Neural cell (in vitro differentiated cells): ENCODE measurements around the gene ABHD8. TPM values are rescaled to one million over a fixed set of nuclear protein-coding genes. Genes with fewer than 3 reads are reported as not detected.

ENCODE experiments used
- H2AFZ ChIP-seq: fragments of 200-600, 300-800 bp; sonication (generic), shearing (Covaris generic); 2 replicates; pipeline ENCODE4 v1.6.0; 2014; ENCODE audit warnings: low read depth, mild to moderate bottlenecking, antibody characterized with exemption, low read length, moderate library complexity
- H3F3A ChIP-seq: fragments of 200-600 bp; shearing (Covaris generic); 2 replicates; pipeline ENCODE4 v1.6.1; 2016; ENCODE audit warnings: mild to moderate bottlenecking, moderate library complexity, mixed read lengths, antibody characterized with exemption, low read length; ENCODE audit not compliant: insufficient read depth, poor library complexity, severe bottlenecking
- H3K27ac ChIP-seq: fragments of 200-600, 300-800 bp; sonication (generic), shearing (Covaris generic); 2 replicates; pipeline ENCODE4 v1.5.1; 2014; ENCODE audit warnings: mild to moderate bottlenecking, low read length, moderate library complexity
- H3K27me3 ChIP-seq: fragments of 300-800, 200-600 bp; sonication (generic), shearing (Covaris generic); 2 replicates; pipeline ENCODE4 v1.6.0; 2014; ENCODE audit warnings: mild to moderate bottlenecking, low read depth, low read length, moderate library complexity; ENCODE audit not compliant: insufficient read depth
- H3K36me3 ChIP-seq: fragments of 300-800, 200-600 bp; sonication (generic), shearing (Covaris generic); 2 replicates; pipeline ENCODE4 v1.5.1; 2014; ENCODE audit warnings: mild to moderate bottlenecking, antibody characterized with exemption, low read length, moderate library complexity; ENCODE audit not compliant: insufficient read depth
- H3K4me2 ChIP-seq: fragments of 300-800, 200-600 bp; sonication (generic), shearing (Covaris generic); 2 replicates; pipeline ENCODE4 v1.6.0; 2014; ENCODE audit warnings: mild to moderate bottlenecking, low read length
- H3K4me3 ChIP-seq: fragments of 300-800, 200-600 bp; sonication (generic), shearing (Covaris generic); 2 replicates; pipeline ENCODE4 v1.5.1; 2014; ENCODE audit warnings: mild to moderate bottlenecking, low read length, moderate library complexity
- H3K79me2 ChIP-seq: fragments of 200-600 bp; shearing (Covaris generic); replicated peaks from 2 replicates; pipeline ENCODE4 v1.6.0; 2014; ENCODE audit warnings: mild to moderate bottlenecking, low read length, moderate library complexity; ENCODE audit not compliant: insufficient read depth
- H3K9ac ChIP-seq: fragments of 300-800, 200-600 bp; sonication (generic), shearing (Covaris generic); 2 replicates; pipeline ENCODE4 v1.6.1; 2016; ENCODE audit warnings: mild to moderate bottlenecking, low read length, mixed read lengths
- H3K9me2 ChIP-seq: fragments of 200-600 bp; shearing (Covaris generic); 2 replicates; pipeline ENCODE4 v1.6.1; 2016; ENCODE audit warnings: mild to moderate bottlenecking, low read length, mixed read lengths; ENCODE audit not compliant: insufficient read depth
- H3K9me3 ChIP-seq: fragments of 200-600, 300-800 bp; sonication (generic), shearing (Covaris generic); 2 replicates; pipeline ENCODE4 v1.6.1; 2016; ENCODE audit warnings: mild to moderate bottlenecking, mixed run types, low read length, moderate library complexity, mixed read lengths
- H4K20me1 ChIP-seq: fragments of 200-600 bp; shearing (Covaris generic); 2 replicates; pipeline ENCODE4 v1.6.1; 2016; ENCODE audit warnings: mild to moderate bottlenecking, mixed run types; ENCODE audit not compliant: insufficient read depth
- EP300 ChIP-seq: fragments of 450-650 bp; conservative IDR thresholded peaks from 2 replicates; pipeline ENCODE4 v1.6.1; 2014; ENCODE audit warnings: antibody characterized with exemption, mild to moderate bottlenecking, moderate library complexity; ENCODE audit not compliant: poor library complexity, severe bottlenecking
- EZH2 ChIP-seq: fragments of 200-600, 300-800 bp; shearing (Covaris generic), sonication (generic); IDR thresholded peaks from 2 replicates; pipeline ENCODE4 v1.6.1; 2014; ENCODE audit warnings: antibody characterized with exemption, low read length, borderline replicate concordance, mild to moderate bottlenecking; ENCODE audit not compliant: insufficient read depth, poor library complexity, severe bottlenecking
- MXI1 ChIP-seq: fragments of 450-650 bp; conservative IDR thresholded peaks from 2 replicates; pipeline ENCODE4 v1.6.1; 2014; ENCODE audit warnings: antibody characterized with exemption, mild to moderate bottlenecking; ENCODE audit not compliant: poor library complexity, severe bottlenecking
- POLR2AphosphoS5 ChIP-seq: IDR thresholded peaks from 2 replicates; pipeline ENCODE4 v1.6.1; 2012
- RAD21 ChIP-seq: fragments of 450-650 bp; conservative IDR thresholded peaks from 2 replicates; pipeline ENCODE4 v1.6.1; 2014; ENCODE audit warnings: antibody characterized with exemption, mild to moderate bottlenecking, moderate library complexity
- SMC3 ChIP-seq: fragments of 450-650 bp; conservative IDR thresholded peaks from 2 replicates; pipeline ENCODE4 v1.6.1; 2014; ENCODE audit warnings: antibody characterized with exemption, mild to moderate bottlenecking, moderate library complexity; ENCODE audit not compliant: poor library complexity
- TAF1 ChIP-seq: IDR thresholded peaks from 2 replicates; pipeline ENCODE4 v1.6.1; 2012; ENCODE audit warnings: low read depth
- polyA plus RNA-seq: library from polyadenylated mRNA; depleted of rRNA; stranded (reverse); fragments of >200 nt; gene quantifications from 2 replicates; pipeline ENCODE4 v1.2.3, GENCODE V29; 2014
- TF ChIP-seq, protein P1 (sequence below): fragments of 450-650 bp; IDR thresholded peaks from 2 replicates; pipeline ENCODE4 v1.5.1; 2014; ENCODE audit warnings: antibody characterized with exemption, mild to moderate bottlenecking, moderate library complexity; ENCODE audit not compliant: poor library complexity, severe bottlenecking
- TF ChIP-seq, protein P2 (sequence below): IDR thresholded peaks from 2 replicates; pipeline ENCODE4 v1.6.1; 2012; ENCODE audit warnings: borderline replicate concordance

ABHD8 gene
- polyA plus RNA-seq, 1 donor from 2014 or later, result 28.1 TPM

DNA sequence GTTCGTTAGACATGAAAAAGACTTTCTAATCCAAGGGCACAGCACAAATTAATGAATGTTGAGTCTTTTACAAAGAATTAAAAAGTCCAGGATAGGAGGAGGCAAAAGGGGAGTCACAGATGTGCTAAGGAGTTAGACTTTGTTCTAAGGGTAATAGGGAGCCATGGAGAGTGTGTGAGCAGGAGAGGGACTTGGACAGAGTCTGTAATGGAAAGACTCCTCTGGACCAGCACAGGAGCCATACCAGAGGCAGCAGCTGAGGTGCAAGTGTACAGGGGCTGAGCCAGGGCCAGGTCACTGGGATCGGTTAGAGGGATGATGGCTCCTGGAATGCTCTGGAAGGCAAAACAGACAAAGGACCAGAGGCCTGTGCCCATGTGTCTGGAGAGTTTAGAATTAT lies 44.7 kb upstream of the ABHD8 start:
- H3K4me2 ChIP-seq, result no peak overlapping the region
- H3F3A ChIP-seq, result no peaks in the 10 kb centered on the region
- no peaks in the 10 kb centered on the region for H3K79me2 ChIP-seq
- no peak for TF ChIP-seq EZH2
- no peak for TF ChIP-seq TAF1
- TF ChIP-seq, protein P1, sequence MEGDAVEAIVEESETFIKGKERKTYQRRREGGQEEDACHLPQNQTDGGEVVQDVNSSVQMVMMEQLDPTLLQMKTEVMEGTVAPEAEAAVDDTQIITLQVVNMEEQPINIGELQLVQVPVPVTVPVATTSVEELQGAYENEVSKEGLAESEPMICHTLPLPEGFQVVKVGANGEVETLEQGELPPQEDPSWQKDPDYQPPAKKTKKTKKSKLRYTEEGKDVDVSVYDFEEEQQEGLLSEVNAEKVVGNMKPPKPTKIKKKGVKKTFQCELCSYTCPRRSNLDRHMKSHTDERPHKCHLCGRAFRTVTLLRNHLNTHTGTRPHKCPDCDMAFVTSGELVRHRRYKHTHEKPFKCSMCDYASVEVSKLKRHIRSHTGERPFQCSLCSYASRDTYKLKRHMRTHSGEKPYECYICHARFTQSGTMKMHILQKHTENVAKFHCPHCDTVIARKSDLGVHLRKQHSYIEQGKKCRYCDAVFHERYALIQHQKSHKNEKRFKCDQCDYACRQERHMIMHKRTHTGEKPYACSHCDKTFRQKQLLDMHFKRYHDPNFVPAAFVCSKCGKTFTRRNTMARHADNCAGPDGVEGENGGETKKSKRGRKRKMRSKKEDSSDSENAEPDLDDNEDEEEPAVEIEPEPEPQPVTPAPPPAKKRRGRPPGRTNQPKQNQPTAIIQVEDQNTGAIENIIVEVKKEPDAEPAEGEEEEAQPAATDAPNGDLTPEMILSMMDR, result no peak
- no peak for TF ChIP-seq EP300
- TF ChIP-seq SMC3, result no peak
- TF ChIP-seq RAD21, result no peak
- TF ChIP-seq, protein P2, sequence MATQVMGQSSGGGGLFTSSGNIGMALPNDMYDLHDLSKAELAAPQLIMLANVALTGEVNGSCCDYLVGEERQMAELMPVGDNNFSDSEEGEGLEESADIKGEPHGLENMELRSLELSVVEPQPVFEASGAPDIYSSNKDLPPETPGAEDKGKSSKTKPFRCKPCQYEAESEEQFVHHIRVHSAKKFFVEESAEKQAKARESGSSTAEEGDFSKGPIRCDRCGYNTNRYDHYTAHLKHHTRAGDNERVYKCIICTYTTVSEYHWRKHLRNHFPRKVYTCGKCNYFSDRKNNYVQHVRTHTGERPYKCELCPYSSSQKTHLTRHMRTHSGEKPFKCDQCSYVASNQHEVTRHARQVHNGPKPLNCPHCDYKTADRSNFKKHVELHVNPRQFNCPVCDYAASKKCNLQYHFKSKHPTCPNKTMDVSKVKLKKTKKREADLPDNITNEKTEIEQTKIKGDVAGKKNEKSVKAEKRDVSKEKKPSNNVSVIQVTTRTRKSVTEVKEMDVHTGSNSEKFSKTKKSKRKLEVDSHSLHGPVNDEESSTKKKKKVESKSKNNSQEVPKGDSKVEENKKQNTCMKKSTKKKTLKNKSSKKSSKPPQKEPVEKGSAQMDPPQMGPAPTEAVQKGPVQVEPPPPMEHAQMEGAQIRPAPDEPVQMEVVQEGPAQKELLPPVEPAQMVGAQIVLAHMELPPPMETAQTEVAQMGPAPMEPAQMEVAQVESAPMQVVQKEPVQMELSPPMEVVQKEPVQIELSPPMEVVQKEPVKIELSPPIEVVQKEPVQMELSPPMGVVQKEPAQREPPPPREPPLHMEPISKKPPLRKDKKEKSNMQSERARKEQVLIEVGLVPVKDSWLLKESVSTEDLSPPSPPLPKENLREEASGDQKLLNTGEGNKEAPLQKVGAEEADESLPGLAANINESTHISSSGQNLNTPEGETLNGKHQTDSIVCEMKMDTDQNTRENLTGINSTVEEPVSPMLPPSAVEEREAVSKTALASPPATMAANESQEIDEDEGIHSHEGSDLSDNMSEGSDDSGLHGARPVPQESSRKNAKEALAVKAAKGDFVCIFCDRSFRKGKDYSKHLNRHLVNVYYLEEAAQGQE, result no peak
- TF ChIP-seq POLR2AphosphoS5, result no peak
- no peak for TF ChIP-seq MXI1
- no peaks in the 10 kb centered on the region for H3K36me3 ChIP-seq
- H3K27ac ChIP-seq, result no peak overlapping the region
- H3K27me3 ChIP-seq, result no peaks in the 10 kb centered on the region
- no peaks in the 10 kb centered on the region for H3K9me3 ChIP-seq
- no peaks in the 10 kb centered on the region for H4K20me1 ChIP-seq
- H3K9me2 ChIP-seq, result no peaks in the 10 kb centered on the region
- no peak overlapping the region for H3K9ac ChIP-seq
- no peak overlapping the region for H3K4me3 ChIP-seq
- H2AFZ ChIP-seq, result no peak overlapping the region

DNA sequence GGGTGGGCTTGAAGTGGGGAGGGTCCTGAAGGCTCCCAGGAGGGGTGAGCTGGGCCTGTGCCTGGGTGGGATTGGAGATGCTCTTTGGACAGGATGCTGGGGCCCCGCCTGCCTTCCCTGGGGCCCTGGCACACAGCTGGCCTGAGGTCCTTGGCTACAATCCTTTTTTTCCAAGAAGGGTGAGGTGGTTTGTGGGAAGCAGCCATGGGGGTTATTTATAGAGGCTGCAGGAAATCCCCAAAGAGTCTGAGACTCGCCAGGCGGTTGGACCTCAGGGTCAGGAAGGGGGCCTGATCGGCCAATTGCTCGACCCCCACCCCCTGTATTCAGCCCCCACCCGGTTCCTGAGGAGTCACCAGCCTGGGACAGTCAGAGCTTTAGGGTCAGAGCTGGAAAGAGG lies 44.1 kb upstream of the ABHD8 start:
- no peaks in the 10 kb centered on the region for H3K36me3 ChIP-seq
- no peak overlapping the region for H2AFZ ChIP-seq
- no peak overlapping the region for H3K4me2 ChIP-seq
- H3K27ac ChIP-seq, result no peak overlapping the region
- no peak for TF ChIP-seq RAD21
- no peak for TF ChIP-seq EZH2
- TF ChIP-seq, protein P2, result no peak
- TF ChIP-seq, protein P1, result no peak
- TF ChIP-seq SMC3, result no peak
- no peak for TF ChIP-seq MXI1
- no peak for TF ChIP-seq EP300
- TF ChIP-seq POLR2AphosphoS5, result no peak
- TF ChIP-seq TAF1, result no peak
- H3F3A ChIP-seq, result no peaks in the 10 kb centered on the region
- no peak overlapping the region for H3K9ac ChIP-seq
- no peak overlapping the region for H3K4me3 ChIP-seq
- H3K27me3 ChIP-seq, result no peaks in the 10 kb centered on the region
- H4K20me1 ChIP-seq, result no peaks in the 10 kb centered on the region
- H3K79me2 ChIP-seq, result no peaks in the 10 kb centered on the region
- no peaks in the 10 kb centered on the region for H3K9me2 ChIP-seq
- H3K9me3 ChIP-seq, result no peaks in the 10 kb centered on the region
